Trophoblast cell (in vitro differentiated cells and primary cell): ENCODE results near the gene FRMD7.
A peak's percentile ranks its signal among the peaks of the same experiment; 100 is the strongest.

Experiments
- DNase-seq, 2 donors: peaks; one replicate each; pipeline ENCODE4 v3.0.0-alpha.2; 2016
- H2AFZ ChIP-seq: 2 replicates; pipeline ENCODE4 v1.6.1; 2013; ENCODE audit warnings: low read length, moderate library complexity, mild to moderate bottlenecking; ENCODE audit not compliant: insufficient read depth, poor library complexity
- H2AK5ac ChIP-seq: 2 replicates; pipeline ENCODE4 v1.6.1; 2013; ENCODE audit warnings: mild to moderate bottlenecking, low read length
- H2BK120ac ChIP-seq: 2 replicates; pipeline ENCODE4 v1.6.1; 2013; ENCODE audit warnings: low read length, mild to moderate bottlenecking, moderate library complexity; ENCODE audit not compliant: insufficient read depth, poor library complexity
- H2BK12ac ChIP-seq: 2 replicates; pipeline ENCODE4 v1.6.1; 2013; ENCODE audit warnings: mild to moderate bottlenecking, low read length, moderate library complexity
- H2BK5ac ChIP-seq: 2 replicates; pipeline ENCODE4 v1.6.1; 2013; ENCODE audit warnings: low read length, low read depth, moderate library complexity, mild to moderate bottlenecking; ENCODE audit not compliant: poor library complexity
- H3K14ac ChIP-seq: 2 replicates; pipeline ENCODE4 v1.6.1; 2013; ENCODE audit warnings: mild to moderate bottlenecking, low read length
- H3K18ac ChIP-seq: 2 replicates; pipeline ENCODE4 v1.6.1; 2013; ENCODE audit warnings: mild to moderate bottlenecking, low read length
- H3K23ac ChIP-seq: 2 replicates; pipeline ENCODE4 v1.6.1; 2013; ENCODE audit warnings: low read length
- H3K27ac ChIP-seq: 2 replicates; pipeline ENCODE4 v1.5.1; 2013; ENCODE audit warnings: low read depth, mild to moderate bottlenecking, inconsistent platforms, low read length, moderate library complexity
- H3K27me3 ChIP-seq: 2 replicates; pipeline ENCODE4 v1.6.1; 2013; ENCODE audit warnings: inconsistent platforms, mild to moderate bottlenecking, low read length, moderate library complexity; ENCODE audit not compliant: insufficient read depth
- H3K36me3 ChIP-seq, 2 experiments: 1 replicate in 1 of 2; 2 replicates in 1 of 2; pipeline ENCODE4 v1.6.1; 2013; ENCODE audit warnings: low read length in 2 of 2, mild to moderate bottlenecking in 2 of 2, moderate library complexity in 1 of 2; ENCODE audit not compliant: insufficient read depth in 2 of 2, control insufficient read depth in 1 of 2
- H3K4ac ChIP-seq: 2 replicates; pipeline ENCODE4 v1.6.1; 2013; ENCODE audit warnings: low read depth, mild to moderate bottlenecking, low read length, moderate library complexity
- H3K4me1 ChIP-seq, 2 experiments: 1 replicate in 1 of 2; 2 replicates in 1 of 2; pipeline ENCODE4 v1.6.1; 2013; ENCODE audit warnings: low read length in 2 of 2, mild to moderate bottlenecking in 2 of 2, moderate library complexity in 1 of 2; ENCODE audit not compliant: insufficient read depth in 2 of 2, control insufficient read depth in 1 of 2
- H3K4me2 ChIP-seq: 2 replicates; pipeline ENCODE4 v1.6.1; 2013; ENCODE audit warnings: inconsistent platforms, mild to moderate bottlenecking, low read length, moderate library complexity
- H3K4me3 ChIP-seq: 2 replicates; pipeline ENCODE4 v1.5.1; 2013; ENCODE audit warnings: mild to moderate bottlenecking, low read depth, low read length, inconsistent platforms
- H3K79me1 ChIP-seq: one replicate; pipeline ENCODE4 v1.6.1; 2013; ENCODE audit warnings: low read length
- H3K79me2 ChIP-seq: 2 replicates; pipeline ENCODE4 v1.6.1; 2013; ENCODE audit warnings: low read length, mild to moderate bottlenecking; ENCODE audit not compliant: control insufficient read depth, insufficient read depth, poor library complexity
- H3K9ac ChIP-seq: 2 replicates; pipeline ENCODE4 v1.6.1; 2013; ENCODE audit warnings: mild to moderate bottlenecking, low read length
- H3K9me3 ChIP-seq: 2 replicates; pipeline ENCODE4 v1.6.1; 2013; ENCODE audit warnings: low read depth, mild to moderate bottlenecking, control low read depth, inconsistent platforms, low read length; ENCODE audit not compliant: insufficient read depth
- H4K12ac ChIP-seq: 2 replicates; pipeline ENCODE4 v1.6.1; 2013; ENCODE audit warnings: low read depth, mild to moderate bottlenecking, low read length, moderate library complexity
- H4K8ac ChIP-seq: 2 replicates; pipeline ENCODE4 v1.6.1; 2013; ENCODE audit warnings: low read depth, mild to moderate bottlenecking, low read length, moderate library complexity
- H4K91ac ChIP-seq: one replicate; pipeline ENCODE4 v1.6.1; 2013; ENCODE audit warnings: low read depth, mild to moderate bottlenecking, low read length, moderate library complexity
- WGBS: extraction: QIAGEN DNeasy Blood & Tissue Kit; methylation state at CpG from one replicate; pipeline ENCODE4 v1.1.7; 2013; ENCODE audit warnings: missing lambda C conversion rate; ENCODE audit not compliant: insufficient read length, insufficient coverage; ENCODE audit errors: extremely low coverage; 5-methylcytosine and 5-hydroxymethylcytosine counted together

FRMD7 gene

DNA sequence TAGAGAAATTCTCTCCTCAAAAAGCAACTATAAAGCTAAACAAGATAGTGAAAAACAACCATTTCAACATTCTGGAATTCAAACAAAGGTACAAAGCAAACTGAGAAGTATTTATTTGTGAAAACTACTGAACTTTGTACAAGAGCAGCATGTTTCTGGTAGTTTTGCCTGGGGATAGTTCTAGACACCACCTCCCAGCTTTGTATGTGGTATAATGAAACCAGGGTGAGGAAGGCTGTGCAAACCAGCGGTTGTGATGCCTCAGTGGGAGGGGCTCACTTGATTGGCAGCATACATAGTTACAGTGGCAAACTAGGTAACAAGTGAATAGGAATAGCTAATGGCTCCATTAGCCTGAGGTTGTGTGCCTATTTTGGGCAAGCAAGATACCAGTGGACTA is 18.6 kb upstream of the FRMD7 start:
- Histone ChIP-seq H4K91ac (no peak overlapping the region), H2BK5ac (no peak overlapping the region), H3K27me3 (no peaks in the 10 kb centered on the region), H3K18ac (no peak overlapping the region), H3K4ac (no peak overlapping the region), H3K23ac (no peak overlapping the region), H3K9ac (no peak overlapping the region), H3K79me2 (no peaks in the 10 kb centered on the region), H3K14ac (no peak overlapping the region), H2AFZ (no peak overlapping the region), H2AK5ac (no peak overlapping the region), H4K8ac (no peak overlapping the region), H4K12ac (no peak overlapping the region), H2BK12ac (no peak overlapping the region), H3K4me3 (no peak overlapping the region), H3K36me3 (no peaks in the 10 kb centered on the region), H3K27ac (no peak overlapping the region), H3K79me1 (no peaks in the 10 kb centered on the region), H3K4me2 (no peak overlapping the region), H3K4me1 (no peaks in the 10 kb centered on the region), H3K9me3 (no peaks in the 10 kb centered on the region), H2BK120ac (no peak overlapping the region)
- WGBS = no CpG with 5 or more reads among the region's 1 CpG
- DNase-seq = peak in 1 of 2 donors; percentile 16

DNA sequence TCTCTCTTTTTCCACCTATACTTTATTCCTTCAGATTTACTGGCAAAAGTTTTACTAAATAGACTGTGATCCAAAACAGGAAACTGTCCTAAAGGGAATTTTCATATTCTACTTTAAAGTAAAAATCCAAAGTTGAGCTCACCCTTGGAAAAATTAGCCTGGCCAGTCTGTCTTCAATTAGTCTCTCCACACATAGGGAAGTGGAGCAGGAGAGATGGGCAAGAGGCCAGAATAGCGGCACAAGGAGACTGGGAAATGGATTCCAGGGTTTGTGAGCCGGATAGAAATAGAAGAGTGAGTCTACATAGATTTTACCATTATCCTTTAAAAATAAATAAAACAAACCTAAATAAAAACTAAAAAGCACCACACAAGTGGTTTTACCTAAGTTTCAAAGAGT is 16.2 kb upstream of the FRMD7 start:
- no peak overlapping the region for H3K4ac ChIP-seq
- no peak overlapping the region for H3K14ac ChIP-seq
- H2BK5ac ChIP-seq = no peak overlapping the region
- H3K9ac ChIP-seq = no peak overlapping the region
- H2AK5ac ChIP-seq = no peak overlapping the region
- no peak overlapping the region for H2BK12ac ChIP-seq
- no peak overlapping the region for H3K18ac ChIP-seq
- no peak overlapping the region for H3K23ac ChIP-seq
- no CpG with 5 or more reads among the region's 2 CpGs for WGBS
- no peak overlapping the region for H2BK120ac ChIP-seq
- H4K8ac ChIP-seq = no peak overlapping the region
- no peak overlapping the region for H3K27ac ChIP-seq
- no peak overlapping the region for H2AFZ ChIP-seq
- no peak overlapping the region for H4K12ac ChIP-seq
- no peak overlapping the region for H3K4me2 ChIP-seq
- H3K79me1 ChIP-seq = no peaks in the 10 kb centered on the region
- H4K91ac ChIP-seq = no peak overlapping the region
- no peaks in the 10 kb centered on the region for H3K9me3 ChIP-seq
- no peaks in the 10 kb centered on the region for H3K79me2 ChIP-seq
- no peaks in the 10 kb centered on the region for H3K27me3 ChIP-seq
- no peak overlapping the region for H3K4me3 ChIP-seq
- no peak for DNase-seq
- no peaks in the 10 kb centered on the region for H3K4me1 ChIP-seq
- H3K36me3 ChIP-seq = no peaks in the 10 kb centered on the region

DNA sequence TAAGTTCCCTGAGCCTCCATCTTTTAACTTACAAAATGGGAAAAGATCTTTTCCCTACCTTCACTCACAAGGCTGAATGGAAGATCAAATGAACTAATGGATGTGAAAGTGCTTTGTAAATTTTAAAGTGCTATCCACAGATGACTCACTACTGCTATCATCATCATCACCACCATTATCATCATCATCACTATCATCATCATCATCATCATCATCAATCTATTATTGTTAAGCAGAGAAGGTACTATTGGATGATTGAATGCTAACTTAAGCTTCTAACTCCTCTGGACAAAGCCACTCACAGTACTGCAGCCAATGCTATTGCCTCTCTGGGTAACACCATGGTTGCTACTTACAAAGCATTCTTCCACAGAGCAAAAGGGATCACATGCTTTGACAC is 1.9 kb downstream of the FRMD7 start:
- no peak overlapping the region for H2BK12ac ChIP-seq

GRCh38 chrX:132120913-132121312 is 6.9 kb downstream of the FRMD7 start:
- Histone ChIP-seq H3K36me3 (no peaks in the 10 kb centered on the region), H2BK12ac (peak overlapping the region; percentile 65), H3K18ac (no peak overlapping the region), H3K9me3 (no peaks in the 10 kb centered on the region), H3K4ac (no peak overlapping the region), H3K27ac (peak overlapping the region; percentile 86), H3K4me1 (peaks cover 7 to 17% of the 10 kb centered on the region in 2 experiments), H3K79me1 (peaks cover 6% of the 10 kb centered on the region), H4K8ac (no peak overlapping the region), H3K4me2 (no peak overlapping the region), H3K79me2 (no peaks in the 10 kb centered on the region), H3K23ac (no peak overlapping the region), H3K14ac (no peak overlapping the region), H4K91ac (peak overlapping the region; percentile 90), H3K27me3 (no peaks in the 10 kb centered on the region), H3K9ac (no peak overlapping the region), H2AK5ac (peak overlapping the region; percentile 82), H3K4me3 (no peak overlapping the region), H4K12ac (no peak overlapping the region), H2BK120ac (peak overlapping the region; percentile 52), H2AFZ (no peak overlapping the region), H2BK5ac (no peak overlapping the region)
- no peak for DNase-seq
- no CpG with 5 or more reads among the region's 4 CpGs for WGBS

More for the DNA sequence above, 1.9 kb downstream of the FRMD7 start:
- no peak overlapping the region for H4K12ac ChIP-seq
- H3K27ac ChIP-seq = no peak overlapping the region
- H3K4me2 ChIP-seq = no peak overlapping the region
- peaks cover 0 to under 1% of the 10 kb centered on the region in 2 experiments for H3K4me1 ChIP-seq
- no peak overlapping the region for H3K4ac ChIP-seq
- no peak overlapping the region for H2AK5ac ChIP-seq
- H3K9me3 ChIP-seq = no peaks in the 10 kb centered on the region
- H3K79me1 ChIP-seq = peaks cover 1% of the 10 kb centered on the region
- H3K9ac ChIP-seq = no peak overlapping the region
- no peaks in the 10 kb centered on the region for H3K27me3 ChIP-seq
- H2BK5ac ChIP-seq = no peak overlapping the region
- no peak for DNase-seq
- H3K4me3 ChIP-seq = no peak overlapping the region
- no peak overlapping the region for H4K91ac ChIP-seq
- H3K36me3 ChIP-seq = no peaks in the 10 kb centered on the region
- H3K79me2 ChIP-seq = no peaks in the 10 kb centered on the region
- H3K14ac ChIP-seq = no peak overlapping the region
- no peak overlapping the region for H4K8ac ChIP-seq
- H3K23ac ChIP-seq = no peak overlapping the region
- H2AFZ ChIP-seq = no peak overlapping the region
- H2BK120ac ChIP-seq = no peak overlapping the region
- H3K18ac ChIP-seq = no peak overlapping the region
